ENCODE data around the gene SDF2L1. TPM values are rescaled to one million over a fixed set of nuclear protein-coding genes. Genes with fewer than 3 reads are reported as not detected.
A peak's percentile ranks its signal among the peaks of the same experiment; 100 is the strongest.
"Not testable (repeated sequence)": the region's sequence is repeated elsewhere in the genome, so short reads cannot be mapped to it uniquely, and the experiment has no call there.

Gene SDF2L1
- total RNA-seq, 2 donors from 2014 or later = 25.9 to 40.5 TPM

- no peak for TF ChIP-seq CTCF (IDR thresholded peaks at IDR 0.05)
- Histone ChIP-seq H3K4me1 (no peaks in the 10 kb centered on the region), H3K27ac (no peak overlapping the region), H3K27me3 (no peaks in the 10 kb centered on the region), H3K9me3 (no peaks in the 10 kb centered on the region), H3K4me3 (no peak overlapping the region), H3K36me3 (peaks cover 62% of the 10 kb centered on the region)
- DNase-seq (ENCODE audit: low spot score) = no peak
Observed at GRCh38 chr22:21688706-21689381, 46.7 kb downstream of the SDF2L1 start.

- no peak overlapping the region for H3K4me3 ChIP-seq
- no peaks in the 10 kb centered on the region for H3K27me3 ChIP-seq
- H3K9me3 ChIP-seq = no peaks in the 10 kb centered on the region
- no peaks in the 10 kb centered on the region for H3K4me1 ChIP-seq
- peak overlapping the region in 1 of 2 donors; percentile 29 for H3K27ac ChIP-seq
- H3K36me3 ChIP-seq = peaks cover 64% of the 10 kb centered on the region
- no peak for TF ChIP-seq CTCF (IDR thresholded peaks at IDR 0.05)
- no peak for DNase-seq (ENCODE audit: low spot score)
Observed at GRCh38 chr22:21690401-21690801, 48.3 kb downstream of the SDF2L1 start.

DNA sequence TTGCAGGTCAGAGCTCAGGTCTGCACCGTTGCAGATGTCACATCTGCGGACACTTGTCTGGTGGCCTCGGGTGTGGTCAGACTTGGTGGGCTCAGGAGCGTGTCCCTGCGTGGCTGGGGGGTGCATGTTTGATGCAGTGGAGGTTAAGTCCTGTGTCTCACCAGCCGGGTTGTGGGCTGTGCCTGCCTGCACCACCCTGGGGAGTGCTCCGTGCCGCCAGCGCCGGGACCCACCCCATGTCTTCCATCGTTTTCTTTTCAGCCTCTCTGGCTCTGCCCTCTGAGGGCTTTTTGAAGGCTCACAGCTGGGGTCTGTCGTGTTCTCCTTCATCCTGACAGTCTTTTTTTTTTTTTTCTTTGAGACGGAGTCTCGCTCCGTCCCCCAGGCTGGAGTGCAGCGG, 49.7 kb downstream of the SDF2L1 start:
- TF ChIP-seq CTCF (IDR thresholded peaks at IDR 0.05) = no peak
- Histone ChIP-seq H3K27ac (no peak overlapping the region), H3K4me1 (no peaks in the 10 kb centered on the region), H3K36me3 (peaks cover 69% of the 10 kb centered on the region), H3K9me3 (no peaks in the 10 kb centered on the region), H3K4me3 (no peak overlapping the region), H3K27me3 (no peaks in the 10 kb centered on the region)
- DNase-seq (ENCODE audit: low spot score) = no peak

GRCh38 chr22:21692856-21693255, 50.8 kb downstream of the SDF2L1 start:
- H3K36me3 ChIP-seq = peaks cover 62% of the 10 kb centered on the region
- not testable (repeated sequence) for H3K9me3 ChIP-seq; H3K4me3 ChIP-seq; H3K27me3 ChIP-seq; DNase-seq (ENCODE audit: low spot score); H3K4me1 ChIP-seq; H3K27ac ChIP-seq

DNA sequence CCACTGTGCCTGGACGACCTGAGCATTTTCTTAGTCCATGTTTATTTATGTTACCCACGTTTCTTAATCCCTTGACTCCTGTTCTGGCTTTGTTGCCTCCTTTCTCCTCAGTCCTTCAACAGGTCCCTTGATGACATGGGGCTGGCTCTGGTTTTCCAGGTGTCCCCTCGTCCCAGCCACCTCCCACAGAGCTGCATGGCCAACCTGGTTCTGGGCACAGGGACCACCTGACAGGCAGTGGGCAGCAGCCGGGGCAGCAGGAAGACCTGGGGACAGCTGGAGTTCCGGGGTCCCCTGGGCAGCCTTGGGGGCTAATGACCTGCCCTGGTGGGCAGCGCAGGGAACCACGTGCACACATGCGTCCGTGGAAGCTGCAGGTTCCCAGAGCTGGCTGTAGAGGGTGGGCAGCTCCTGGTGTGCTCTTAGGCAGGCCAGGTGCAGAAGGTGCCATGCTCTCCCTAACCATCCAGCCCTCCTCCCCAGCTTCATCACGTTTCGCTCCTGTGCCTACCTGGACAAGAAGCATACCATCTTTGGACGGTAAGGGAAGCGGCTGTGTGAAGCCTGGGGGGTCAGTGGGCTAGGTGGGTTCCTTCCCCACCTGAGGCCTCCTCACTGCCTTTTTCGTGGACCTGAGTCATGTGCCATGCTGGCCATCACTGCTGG, 51.4 kb downstream of the SDF2L1 start:
- Histone ChIP-seq H3K36me3 (peaks cover 61% of the 10 kb centered on the region), H3K27ac (no peak overlapping the region), H3K27me3 (no peaks in the 10 kb centered on the region), H3K4me3 (no peak overlapping the region), H3K9me3 (no peaks in the 10 kb centered on the region), H3K4me1 (peaks cover 0 to 15% of the 10 kb centered on the region in 2 donors)
- DNase-seq (ENCODE audit: low spot score) = no peak
- TF ChIP-seq CTCF (IDR thresholded peaks at IDR 0.05) = no peak

MicroRNA genes within 50 kb of the gene (microRNA counts, 767-probe panel; counts per million panel counts)
- microRNA hsa-miR-130b-3p (0 to 2,154 counts per million in 2 donors), microRNA hsa-miR-301b (0 to 31.0 counts per million in 2 donors)

Small RNA genes within 50 kb of the gene (microRNA-seq; reads per million reads assigned to microRNA genes)
- gene MIR130B (ENCODE audit: borderline number of aligned reads in 2 of 2, borderline replicate concordance in 1 of 2) (419 to 440 reads per million in 2 donors), gene MIR301B (ENCODE audit: borderline number of aligned reads in 2 of 2, borderline replicate concordance in 1 of 2) (2.1 to 3.5 reads per million in 2 donors)

Other genes starting within 250 kb of the SDF2L1 start
- 1 to 10 TPM; 1.8 to 3.3 TPM for gene HIC2, start 224.9 kb upstream of the SDF2L1 start, total RNA-seq
- gene TMEM191C, start 174.9 kb upstream of the SDF2L1 start, total RNA-seq = 1 to 10 TPM; 1.3 TPM
- gene RIMBP3C, start 90.8 kb upstream of the SDF2L1 start, total RNA-seq = under 1 TPM in 1 of 2 donors, not detected in 1; 0.04 TPM
- 10 to 100 TPM; 46.9 to 62.2 TPM for gene UBE2L3, start 74.6 kb upstream of the SDF2L1 start, total RNA-seq
- gene YDJC, start 12.3 kb upstream of the SDF2L1 start, total RNA-seq = 10 to 100 TPM; 15.2 to 20.5 TPM
- gene CCDC116, start 9.5 kb upstream of the SDF2L1 start, total RNA-seq = not detected
- gene PPIL2, start 23.7 kb downstream of the SDF2L1 start, total RNA-seq = 10 to 100 TPM; 20.2 to 25.4 TPM
- gene YPEL1, start 93.5 kb downstream of the SDF2L1 start, total RNA-seq = 10 to 100 TPM in 1 of 2 donors, 1 to 10 TPM in 1; 5.0 to 11.5 TPM
- gene MAPK1, start 225.3 kb downstream of the SDF2L1 start, total RNA-seq = 10 to 100 TPM; 39.7 to 42.6 TPM

Measured in right atrium auricular region (tissue), 2 donors.